OCI-LY7 (cell line): ENCODE data around the gene GLE1. TPM values are rescaled to one million over a fixed set of nuclear protein-coding genes. Genes with fewer than 3 reads are reported as not detected.

Experiments
- BruUV-seq: library from RNA; stranded (reverse); fragments of 400-500 nt; replicated peaks from 2 replicates; lab custom pipeline; 2021; lab: Mats Ljungman, UMichigan
- CTCF ChIA-PET: fragments of 300-600 bp; sonication (Branson Sonifier 250); formaldehyde crosslinking; loops from one replicate; lab custom pipeline; 2022; ENCODE audit warnings: antibody characterized with exemption; ENCODE audit not compliant: unreplicated experiment; lab: Charles Lee
- POLR2A ChIA-PET: fragments of 300-600 bp; sonication (Branson Sonifier 250); formaldehyde crosslinking; loops from one replicate; lab custom pipeline; 2022; ENCODE audit warnings: antibody characterized with exemption; lab: Charles Lee
- DNase-seq: peaks from one replicate; pipeline ENCODE4 v3.0.0-alpha.2; 2015; ENCODE audit warnings: low spot score
- H2AFZ ChIP-seq: fragments of 200-600 bp; sonication (generic), shearing (Covaris generic); 2 replicates; pipeline ENCODE4 v1.6.1; 2014; ENCODE audit warnings: mild to moderate bottlenecking, antibody characterized with exemption, low read length, moderate library complexity
- H3K27ac ChIP-seq: fragments of 200-600 bp; sonication (generic); 2 replicates; pipeline ENCODE4 v1.5.1; 2014; ENCODE audit warnings: mixed run types, low read depth, mild to moderate bottlenecking, moderate library complexity, low read length, inconsistent platforms; ENCODE audit not compliant: poor library complexity, severe bottlenecking
- H3K36me3 ChIP-seq: fragments of 200-600 bp; sonication (generic); 2 replicates; pipeline ENCODE4 v1.6.1; 2014; ENCODE audit warnings: mild to moderate bottlenecking, antibody characterized with exemption, low read length, moderate library complexity, mixed read lengths; ENCODE audit not compliant: insufficient read depth
- H3K4me1 ChIP-seq: fragments of 200-600 bp; sonication (generic); 2 replicates; pipeline ENCODE4 v1.5.1; 2014; ENCODE audit warnings: mild to moderate bottlenecking, low read length; ENCODE audit not compliant: insufficient read depth, poor library complexity, severe bottlenecking
- H3K4me2 ChIP-seq: fragments of 200-600 bp; sonication (generic); 2 replicates; pipeline ENCODE4 v1.6.1; 2014; ENCODE audit warnings: mild to moderate bottlenecking, low read length
- H3K4me3 ChIP-seq: fragments of 200-600 bp; sonication (generic); 2 replicates; pipeline ENCODE4 v1.5.1; 2014; ENCODE audit warnings: mild to moderate bottlenecking, low read depth, low read length; ENCODE audit not compliant: poor library complexity, severe bottlenecking
- H3K79me2 ChIP-seq: fragments of 200-600 bp; sonication (generic); 2 replicates; pipeline ENCODE4 v1.6.1; 2016; ENCODE audit warnings: low read depth, mild to moderate bottlenecking, low read length, moderate library complexity, mixed read lengths; ENCODE audit not compliant: insufficient read depth
- H3K9me2 ChIP-seq: fragments of 200-600 bp; sonication (generic); 2 replicates; pipeline ENCODE4 v1.6.1; 2016; ENCODE audit warnings: mild to moderate bottlenecking, low read length, mixed read lengths; ENCODE audit not compliant: insufficient read depth
- H3K9me3 ChIP-seq: fragments of 200-600 bp; sonication (generic); 2 replicates; pipeline ENCODE4 v1.6.1; 2014; ENCODE audit warnings: mild to moderate bottlenecking, mixed run types, low read length, mixed read lengths
- H4K20me1 ChIP-seq: fragments of 200-600 bp; sonication (generic); 2 replicates; pipeline ENCODE4 v1.6.1; 2014; ENCODE audit warnings: mild to moderate bottlenecking, antibody characterized with exemption, low read length, moderate library complexity, mixed read lengths; ENCODE audit not compliant: insufficient read depth
- EZH2phosphoT487 ChIP-seq: fragments of 200-600 bp; sonication (generic); IDR thresholded peaks from 2 replicates; pipeline ENCODE4 v1.6.1; 2018; ENCODE audit warnings: low read depth, borderline replicate concordance, mild to moderate bottlenecking, mixed run types, antibody characterized with exemption, low read length, moderate library complexity, mixed read lengths
- intact Hi-C: fragments of 100-400 bp; cut with micrococcal nuclease; formaldehyde crosslinking; loops from one replicate; pipeline ENCODE4 v1.10.0; 2022; ENCODE audit not compliant: unreplicated experiment
- total RNA-seq, 2 experiments: library from RNA; depleted of rRNA in 1 of 2; stranded (reverse); fragments of >200 nt in 1 of 2; shearing (Covaris generic) in 1 of 2; gene quantifications; 2 replicates each; pipeline ENCODE4 v1.2.3, GENCODE V29; 2014 to 2022
- TF ChIP-seq, protein P1 (sequence below): fragments of 200-600 bp; sonication (generic); conservative IDR thresholded peaks from 2 replicates; pipeline ENCODE4 v1.5.1; 2014; ENCODE audit warnings: mild to moderate bottlenecking, antibody characterized with exemption, low read length, moderate library complexity, mixed read lengths

The GLE1 gene
- total RNA-seq, 2 experiments from 2014 or later, result 30.8 to 45.2 TPM

DNA sequence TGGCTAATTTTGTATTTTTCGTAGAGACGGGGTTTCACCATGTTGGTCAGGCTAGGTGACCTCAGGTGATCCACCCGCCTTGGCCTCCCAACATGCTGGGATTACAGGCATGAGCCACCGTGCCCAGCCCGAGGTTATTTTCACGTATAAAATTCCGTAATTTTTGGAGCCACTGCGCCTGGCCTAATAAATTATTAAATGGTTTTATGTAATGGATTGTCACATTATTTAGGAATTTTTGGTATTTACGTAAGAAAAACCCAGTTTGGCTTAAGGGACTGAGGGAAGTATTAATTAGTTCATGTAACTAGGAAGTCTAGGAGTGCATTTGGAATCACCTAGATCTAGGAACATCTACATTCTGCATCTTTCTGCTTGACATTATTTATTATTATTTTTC, 8.3 kb downstream of the GLE1 start:
- BruUV-seq, result no TSS peak
- no peak for DNase-seq
- Histone ChIP-seq H3K9me3 (no peaks in the 10 kb centered on the region), H3K27ac (no peak overlapping the region), H3K36me3 (peaks cover 86% of the 10 kb centered on the region), H3K9me2 (no peaks in the 10 kb centered on the region), H4K20me1 (no peaks in the 10 kb centered on the region), H3K79me2 (no peaks in the 10 kb centered on the region), H2AFZ (no peak overlapping the region), H3K4me1 (peaks cover 5% of the 10 kb centered on the region), H3K4me3 (no peak overlapping the region), H3K4me2 (no peak overlapping the region)
- intact Hi-C loops, result no loop called here
- ChIA-PET CTCF (no interaction called here), POLR2A (interaction anchor here (0.6 kb wide), 1 partner anchor 34 kb away, joined by 3 read pairs; no protein-coding TSS in a partner anchor)
- no peak for TF ChIP-seq EZH2phosphoT487
- TF ChIP-seq, protein P1, sequence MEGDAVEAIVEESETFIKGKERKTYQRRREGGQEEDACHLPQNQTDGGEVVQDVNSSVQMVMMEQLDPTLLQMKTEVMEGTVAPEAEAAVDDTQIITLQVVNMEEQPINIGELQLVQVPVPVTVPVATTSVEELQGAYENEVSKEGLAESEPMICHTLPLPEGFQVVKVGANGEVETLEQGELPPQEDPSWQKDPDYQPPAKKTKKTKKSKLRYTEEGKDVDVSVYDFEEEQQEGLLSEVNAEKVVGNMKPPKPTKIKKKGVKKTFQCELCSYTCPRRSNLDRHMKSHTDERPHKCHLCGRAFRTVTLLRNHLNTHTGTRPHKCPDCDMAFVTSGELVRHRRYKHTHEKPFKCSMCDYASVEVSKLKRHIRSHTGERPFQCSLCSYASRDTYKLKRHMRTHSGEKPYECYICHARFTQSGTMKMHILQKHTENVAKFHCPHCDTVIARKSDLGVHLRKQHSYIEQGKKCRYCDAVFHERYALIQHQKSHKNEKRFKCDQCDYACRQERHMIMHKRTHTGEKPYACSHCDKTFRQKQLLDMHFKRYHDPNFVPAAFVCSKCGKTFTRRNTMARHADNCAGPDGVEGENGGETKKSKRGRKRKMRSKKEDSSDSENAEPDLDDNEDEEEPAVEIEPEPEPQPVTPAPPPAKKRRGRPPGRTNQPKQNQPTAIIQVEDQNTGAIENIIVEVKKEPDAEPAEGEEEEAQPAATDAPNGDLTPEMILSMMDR, result no peak

DNA sequence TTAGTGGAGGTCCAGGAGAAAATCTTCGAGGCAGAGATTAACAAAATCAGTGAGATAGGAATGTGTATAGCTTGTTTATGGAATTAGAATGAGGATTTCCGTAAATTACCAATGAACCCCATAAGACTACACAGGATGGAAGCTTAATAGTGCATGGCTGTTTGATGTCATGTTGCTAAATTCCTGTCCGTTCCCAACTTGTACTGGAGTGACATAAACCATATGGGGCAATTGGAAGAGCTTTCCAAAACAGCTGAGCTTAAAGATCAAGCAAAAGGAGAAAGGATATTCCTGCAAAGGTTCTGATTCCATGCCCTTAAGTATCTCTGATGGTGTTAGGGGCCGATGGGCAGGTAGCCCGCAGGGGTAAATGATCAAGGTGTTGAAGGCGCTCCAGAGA, 17.4 kb downstream of the GLE1 start:
- Histone ChIP-seq H3K4me2 (no peak overlapping the region), H3K4me3 (no peak overlapping the region), H4K20me1 (no peaks in the 10 kb centered on the region), H3K36me3 (peaks cover 81% of the 10 kb centered on the region), H2AFZ (no peak overlapping the region), H3K9me2 (no peaks in the 10 kb centered on the region), H3K27ac (no peak overlapping the region), H3K79me2 (no peaks in the 10 kb centered on the region), H3K4me1 (no peaks in the 10 kb centered on the region), H3K9me3 (no peaks in the 10 kb centered on the region)
- ChIA-PET POLR2A (no interaction called here), CTCF (no interaction called here)
- intact Hi-C loops, result no loop called here
- DNase-seq, result no peak
- BruUV-seq, result no TSS peak
- no peak for TF ChIP-seq EZH2phosphoT487
- TF ChIP-seq, protein P1, result no peak

GRCh38 chr9:128523199-128523925, 18.8 kb downstream of the GLE1 start:
- H2AFZ ChIP-seq, result no peak overlapping the region
- H3K36me3 ChIP-seq, result peaks cover 75% of the 10 kb centered on the region
- H4K20me1 ChIP-seq, result no peaks in the 10 kb centered on the region
- H3K27ac ChIP-seq, result no peak overlapping the region
- H3K9me2 ChIP-seq, result no peaks in the 10 kb centered on the region
- ChIA-PET CTCF (no interaction called here), POLR2A (no interaction called here)
- H3K9me3 ChIP-seq, result no peaks in the 10 kb centered on the region
- BruUV-seq, result no TSS peak
- H3K4me2 ChIP-seq, result no peak overlapping the region
- no peaks in the 10 kb centered on the region for H3K79me2 ChIP-seq
- H3K4me3 ChIP-seq, result no peak overlapping the region
- TF ChIP-seq EZH2phosphoT487, result no peak
- no peak for DNase-seq
- intact Hi-C loops, result no loop called here
- H3K4me1 ChIP-seq, result no peaks in the 10 kb centered on the region
